ENCODE data around the gene ASCC3.
A peak's percentile ranks its signal among the peaks of the same experiment; 100 is the strongest.

The ASCC3 gene

DNA sequence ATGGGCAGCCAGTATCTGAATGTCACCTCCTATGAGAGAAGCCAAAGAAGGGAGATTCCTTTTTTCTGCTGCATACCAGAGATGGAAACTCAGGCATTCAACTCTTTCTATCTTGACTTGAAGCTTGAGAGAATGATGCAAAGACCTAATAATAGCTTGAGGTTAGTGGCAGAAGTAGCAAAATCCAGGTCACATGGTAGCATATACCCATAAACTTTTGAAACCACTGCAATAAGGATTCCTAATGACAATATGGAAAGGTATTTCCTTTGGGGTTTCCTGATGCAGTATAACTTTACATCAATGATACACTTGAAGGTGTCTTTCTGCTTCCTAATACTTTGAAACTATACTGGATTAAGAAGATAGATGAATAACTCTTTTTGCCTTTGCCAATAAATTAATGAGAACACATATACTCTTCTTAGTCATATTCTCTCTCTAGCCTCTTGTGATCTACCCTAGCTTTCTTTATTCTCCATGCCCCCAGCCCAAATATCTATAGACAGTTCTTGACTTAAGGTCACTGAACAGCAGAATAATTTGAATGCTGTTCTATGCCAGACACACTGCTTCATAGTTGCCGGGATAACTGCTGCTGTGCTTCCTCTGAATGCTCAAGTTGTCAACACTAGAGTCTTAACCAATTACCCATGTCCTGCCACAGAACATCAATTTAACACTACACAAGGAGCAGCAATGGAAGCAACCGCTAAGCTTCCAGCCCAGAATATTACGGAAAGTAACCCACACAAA, 260.9 kb downstream of the ASCC3 start:
- DNase-seq (ENCODE audit: low read depth), result no peak
- TF ChIP-seq CTCF (conservative IDR thresholded peaks at IDR 0.05; ENCODE audit: low read depth, low read length), result no peak
- no peak overlapping the region for H3K4me3 ChIP-seq (ENCODE audit: low read length)

DNA sequence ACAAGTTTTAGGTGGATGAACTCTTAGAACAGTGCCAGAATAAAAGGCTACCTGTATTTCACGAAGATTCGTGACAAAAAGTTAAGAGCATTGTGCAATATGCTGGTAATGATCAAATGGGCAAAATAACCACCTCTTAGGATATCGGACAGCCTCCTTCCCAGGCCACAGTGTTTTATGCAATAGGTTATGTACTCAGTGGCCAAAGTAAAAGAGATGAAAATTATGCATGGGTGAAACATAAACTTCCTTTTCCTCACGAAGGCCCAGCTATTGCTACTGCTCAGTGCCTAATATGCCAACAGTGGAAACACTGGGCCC, 262.8 kb downstream of the ASCC3 start:
- no peak overlapping the region for H3K4me3 ChIP-seq (ENCODE audit: low read length)
- DNase-seq (ENCODE audit: low read depth), result no peak
- TF ChIP-seq CTCF (conservative IDR thresholded peaks at IDR 0.05; ENCODE audit: low read depth, low read length), result no peak

GRCh38 chr6:100617633-100618350, 263.3 kb downstream of the ASCC3 start:
- no peak for DNase-seq (ENCODE audit: low read depth)
- no peak for TF ChIP-seq CTCF (conservative IDR thresholded peaks at IDR 0.05; ENCODE audit: low read depth, low read length)
- no peak overlapping the region for H3K4me3 ChIP-seq (ENCODE audit: low read length)

DNA sequence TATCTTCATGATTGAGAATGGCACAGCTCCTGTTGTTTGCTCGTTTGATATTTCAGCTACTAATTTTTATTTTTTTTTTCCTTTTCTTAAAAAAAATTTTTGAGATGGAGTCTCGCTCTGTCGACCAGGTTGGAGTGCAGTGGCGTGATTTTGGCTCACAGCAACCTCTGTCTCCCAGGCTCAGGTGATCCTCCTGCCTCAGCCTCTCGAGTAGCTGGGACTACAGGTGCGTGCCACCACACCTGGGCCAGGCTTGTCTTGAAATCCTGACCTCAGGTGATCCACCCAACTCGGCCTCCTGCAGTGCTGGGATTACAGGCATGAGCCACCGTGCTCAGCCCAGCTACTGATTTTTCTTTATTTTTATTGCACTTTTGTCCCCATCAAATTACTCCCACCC, 266.2 kb downstream of the ASCC3 start:
- no peak overlapping the region for H3K4me3 ChIP-seq (ENCODE audit: low read length)
- no peak for TF ChIP-seq CTCF (conservative IDR thresholded peaks at IDR 0.05; ENCODE audit: low read depth, low read length)
- DNase-seq (ENCODE audit: low read depth), result no peak

- TF ChIP-seq CTCF (conservative IDR thresholded peaks at IDR 0.05; ENCODE audit: low read depth, low read length), result no peak
- DNase-seq (ENCODE audit: low read depth), result peak; percentile 37
- H3K4me3 ChIP-seq (ENCODE audit: low read length), result no peak overlapping the region
Measured at GRCh38 chr6:100614386-100614785, 266.7 kb downstream of the ASCC3 start.

- no peak for TF ChIP-seq CTCF (conservative IDR thresholded peaks at IDR 0.05; ENCODE audit: low read depth, low read length)
- no peak overlapping the region for H3K4me3 ChIP-seq (ENCODE audit: low read length)
- no peak for DNase-seq (ENCODE audit: low read depth)
Measured at GRCh38 chr6:100613656-100614055, 267.5 kb downstream of the ASCC3 start.

DNA sequence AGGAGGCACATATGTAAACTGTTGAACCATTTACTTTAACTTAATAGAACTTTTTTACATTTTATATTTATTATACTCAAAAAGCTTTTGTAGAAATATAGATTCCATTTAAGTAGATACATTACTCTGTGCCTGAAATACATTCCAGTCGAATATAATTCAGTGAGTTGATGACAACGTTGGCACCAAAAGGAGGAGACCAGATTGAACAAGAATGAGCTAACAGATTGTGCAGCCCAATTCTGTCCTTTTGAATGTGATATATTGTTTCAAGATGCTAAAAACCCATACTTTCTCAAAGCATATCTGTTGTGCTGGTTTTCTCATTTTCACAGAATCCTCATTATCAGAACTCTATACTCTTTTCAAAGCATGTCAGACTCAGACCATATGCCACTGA, 269.0 kb downstream of the ASCC3 start:
- DNase-seq (ENCODE audit: low read depth), result no peak
- H3K4me3 ChIP-seq (ENCODE audit: low read length), result no peak overlapping the region
- no peak for TF ChIP-seq CTCF (conservative IDR thresholded peaks at IDR 0.05; ENCODE audit: low read depth, low read length)
